Glutamatergic neuron (in vitro differentiated cells): Measurements from ENCODE around the gene CAMSAP2. TPM values are rescaled to one million over a fixed set of nuclear protein-coding genes. Genes with fewer than 3 reads are reported as not detected.

Source experiments
- total RNA-seq: library from RNA; stranded (reverse); fragmentation: NEBNext Ultra II Directional; extraction: Animal tissue kit (Norgen Biotek cat#: 25700); gene quantifications from one replicate; pipeline ENCODE4 v1.2.1, GENCODE V29; 2021; ENCODE audit not compliant: unreplicated experiment

Gene CAMSAP2
- total RNA-seq, 1 donor from 2014 or later: 51.1 TPM

Other genes starting within 250 kb of the CAMSAP2 start
- 2.9 TPM for gene KIF14, start 118.1 kb upstream of the CAMSAP2 start, total RNA-seq
- gene DDX59, start 69.0 kb upstream of the CAMSAP2 start, total RNA-seq: 10.6 TPM
- gene GPR25, start 134.1 kb downstream of the CAMSAP2 start, total RNA-seq: not detected
- 2.4 TPM for gene INAVA, start 156.0 kb downstream of the CAMSAP2 start, total RNA-seq